Measurements from ENCODE around the gene CMTM4. TPM values are rescaled to one million over a fixed set of nuclear protein-coding genes. Genes with fewer than 3 reads are reported as not detected.
"Not testable (repeated sequence)": the region's sequence is repeated elsewhere in the genome, so short reads cannot be mapped to it uniquely, and the experiment has no call there.

The CMTM4 gene
- polyA plus RNA-seq, 1 experiment: 28.0 TPM

- CTCF ChIA-PET: interaction anchor here (1.0 to 5.4 kb wide), 2 partner anchors 8 to 104 kb away, joined by 5 to 41 read pairs; no protein-coding TSS in a partner anchor
- TF ChIP-seq, protein P1, sequence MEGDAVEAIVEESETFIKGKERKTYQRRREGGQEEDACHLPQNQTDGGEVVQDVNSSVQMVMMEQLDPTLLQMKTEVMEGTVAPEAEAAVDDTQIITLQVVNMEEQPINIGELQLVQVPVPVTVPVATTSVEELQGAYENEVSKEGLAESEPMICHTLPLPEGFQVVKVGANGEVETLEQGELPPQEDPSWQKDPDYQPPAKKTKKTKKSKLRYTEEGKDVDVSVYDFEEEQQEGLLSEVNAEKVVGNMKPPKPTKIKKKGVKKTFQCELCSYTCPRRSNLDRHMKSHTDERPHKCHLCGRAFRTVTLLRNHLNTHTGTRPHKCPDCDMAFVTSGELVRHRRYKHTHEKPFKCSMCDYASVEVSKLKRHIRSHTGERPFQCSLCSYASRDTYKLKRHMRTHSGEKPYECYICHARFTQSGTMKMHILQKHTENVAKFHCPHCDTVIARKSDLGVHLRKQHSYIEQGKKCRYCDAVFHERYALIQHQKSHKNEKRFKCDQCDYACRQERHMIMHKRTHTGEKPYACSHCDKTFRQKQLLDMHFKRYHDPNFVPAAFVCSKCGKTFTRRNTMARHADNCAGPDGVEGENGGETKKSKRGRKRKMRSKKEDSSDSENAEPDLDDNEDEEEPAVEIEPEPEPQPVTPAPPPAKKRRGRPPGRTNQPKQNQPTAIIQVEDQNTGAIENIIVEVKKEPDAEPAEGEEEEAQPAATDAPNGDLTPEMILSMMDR (IDR thresholded peaks at IDR 0.05; ENCODE audit: insufficient read depth, low read depth, low read length): no peak
- no peak for DNase-seq (ENCODE audit: low read depth)
- no peak overlapping the region for H3K4me3 ChIP-seq (ENCODE audit: low read depth, low read length)
- H3K27me3 ChIP-seq (ENCODE audit: control insufficient read depth, insufficient read depth, low read length): no peaks in the 10 kb centered on the region
- peaks cover 15% of the 10 kb centered on the region for H3K36me3 ChIP-seq (ENCODE audit: control insufficient read depth, insufficient read depth, low read length)
- POLR2A ChIA-PET: no interaction called here
These were observed 80.4 kb downstream of the CMTM4 start for GRCh38 chr16:66616169-66616568.

- ChIA-PET CTCF (interaction anchor here (0.8 to 1.0 kb wide), 3 partner anchors 37 to 114 kb away, joined by 3 to 5 read pairs (median 4); no protein-coding TSS in a partner anchor), POLR2A (interaction anchor here (0.6 kb wide), 1 partner anchor 260 kb away, joined by 15 read pairs; no protein-coding TSS in a partner anchor)
- TF ChIP-seq, protein P1 (IDR thresholded peaks at IDR 0.05; ENCODE audit: insufficient read depth, low read depth, low read length): no peak
These were observed 82.3 kb downstream of the CMTM4 start for GRCh38 chr16:66614161-66614802.

GRCh38 chr16:66612422-66612821 is 84.1 kb downstream of the CMTM4 start:
- TF ChIP-seq, protein P1 (IDR thresholded peaks at IDR 0.05; ENCODE audit: insufficient read depth, low read depth, low read length): no peak
- no peaks in the 10 kb centered on the region for H3K27me3 ChIP-seq (ENCODE audit: control insufficient read depth, insufficient read depth, low read length)
- no peak for DNase-seq (ENCODE audit: low read depth)
- H3K4me3 ChIP-seq (ENCODE audit: low read depth, low read length): no peak overlapping the region
- CTCF ChIA-PET: no interaction called here
- POLR2A ChIA-PET: no interaction called here
- H3K36me3 ChIP-seq (ENCODE audit: control insufficient read depth, insufficient read depth, low read length): peaks cover 37% of the 10 kb centered on the region

More at GRCh38 chr16:66614161-66614802, 82.3 kb downstream of the CMTM4 start:
- Histone ChIP-seq H3K36me3 (ENCODE audit: control insufficient read depth, insufficient read depth, low read length) (peaks cover 32% of the 10 kb centered on the region), H3K4me3 (ENCODE audit: low read depth, low read length) (no peak overlapping the region), H3K27me3 (ENCODE audit: control insufficient read depth, insufficient read depth, low read length) (no peaks in the 10 kb centered on the region)
- DNase-seq (ENCODE audit: low read depth): no peak

DNA sequence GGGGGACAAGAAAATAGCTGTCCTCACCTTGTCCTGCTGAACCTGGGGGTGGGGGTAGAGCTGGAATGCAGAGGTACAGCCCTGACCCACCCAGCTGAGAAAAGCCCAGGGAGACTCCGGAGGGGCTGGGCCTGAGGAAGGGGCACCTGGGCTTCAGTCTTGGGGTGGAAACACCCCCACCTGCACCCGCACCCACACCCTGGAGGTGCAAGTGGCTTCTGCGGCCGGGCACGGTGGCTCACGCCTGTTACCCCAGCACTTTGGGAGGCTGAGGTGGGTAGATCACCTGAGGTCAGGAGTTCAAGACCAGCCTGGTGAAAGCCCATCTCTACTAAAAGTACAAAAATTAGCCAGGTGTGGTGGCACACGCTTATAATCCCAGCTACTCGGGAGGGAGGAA is 84.6 kb downstream of the CMTM4 start:
- DNase-seq (ENCODE audit: low read depth); H3K4me3 ChIP-seq (ENCODE audit: low read depth, low read length); POLR2A ChIA-PET; H3K27me3 ChIP-seq (ENCODE audit: control insufficient read depth, insufficient read depth, low read length): not testable (repeated sequence)
- peaks cover 37% of the 10 kb centered on the region for H3K36me3 ChIP-seq (ENCODE audit: control insufficient read depth, insufficient read depth, low read length)
- CTCF ChIA-PET: interaction anchor here (1.7 kb wide), 1 partner anchor 106 kb away, joined by 4 read pairs; no protein-coding TSS in a partner anchor

- Histone ChIP-seq H3K36me3 (ENCODE audit: control insufficient read depth, insufficient read depth, low read length) (peaks cover 39% of the 10 kb centered on the region), H3K27me3 (ENCODE audit: control insufficient read depth, insufficient read depth, low read length) (no peaks in the 10 kb centered on the region), H3K4me3 (ENCODE audit: low read depth, low read length) (no peak overlapping the region)
- TF ChIP-seq, protein P1 (IDR thresholded peaks at IDR 0.05; ENCODE audit: insufficient read depth, low read depth, low read length): no peak
- DNase-seq (ENCODE audit: low read depth): no peak
- ChIA-PET CTCF (interaction anchor here (1.3 to 3.5 kb wide), 6 partner anchors 8 to 258 kb away, joined by 4 to 41 read pairs (median 6); no protein-coding TSS in a partner anchor), POLR2A (no interaction called here)
These were observed 86.3 kb downstream of the CMTM4 start for GRCh38 chr16:66610111-66610820.
